GM18507 (cell line): ENCODE data around the gene CHI3L1.
A peak's percentile ranks its signal among the peaks of the same experiment; 100 is the strongest.

Source experiments
- DNase-seq: peaks from one replicate; pipeline ENCODE4 v3.0.0; 2011; ENCODE audit warnings: low read depth; ENCODE audit not compliant: insufficient read length; ENCODE audit errors: extremely low spot score
- FAIRE-seq: peaks from 2 replicates; lab custom pipeline; 2011; peaks lifted over from hg19 to GRCh38; lab: Jason Lieb, UNC

The CHI3L1 gene

GRCh38 chr1:203184467-203184866, 2.0 kb downstream of the CHI3L1 start:
- FAIRE-seq: no peak
- DNase-seq: no peak

- DNase-seq: no peak
- FAIRE-seq: no peak
Measured at GRCh38 chr1:203183828-203184227, 2.7 kb downstream of the CHI3L1 start.

DNA sequence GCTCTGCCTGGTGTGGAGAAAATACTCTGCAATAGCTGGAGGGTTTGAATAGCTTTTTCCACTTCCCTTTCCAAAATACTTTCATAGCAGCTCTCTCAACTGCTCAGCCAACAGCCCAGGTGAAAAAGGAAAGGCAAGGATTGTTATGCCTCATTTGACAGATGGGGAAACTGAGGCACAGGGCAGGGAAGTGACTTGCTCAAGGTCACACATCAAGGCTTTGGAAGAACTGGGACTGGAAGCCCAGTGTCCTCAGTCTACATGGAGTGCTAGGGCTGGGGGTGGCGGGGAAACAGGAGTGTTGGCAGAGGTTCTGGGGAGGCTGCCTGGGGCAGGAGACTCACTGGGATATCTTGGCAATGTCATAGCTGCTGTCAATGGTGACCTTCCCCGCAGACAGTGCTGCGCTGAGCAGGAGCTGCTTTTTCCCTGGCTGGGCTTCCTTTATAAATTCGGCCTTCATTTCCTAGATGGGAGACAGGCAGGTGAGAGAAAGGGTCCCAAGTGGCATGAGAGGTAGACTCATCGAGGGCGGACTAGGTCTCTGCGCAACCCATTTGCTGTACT, 4.0 kb downstream of the CHI3L1 start:
- DNase-seq (no peak), FAIRE-seq (no peak)

DNA sequence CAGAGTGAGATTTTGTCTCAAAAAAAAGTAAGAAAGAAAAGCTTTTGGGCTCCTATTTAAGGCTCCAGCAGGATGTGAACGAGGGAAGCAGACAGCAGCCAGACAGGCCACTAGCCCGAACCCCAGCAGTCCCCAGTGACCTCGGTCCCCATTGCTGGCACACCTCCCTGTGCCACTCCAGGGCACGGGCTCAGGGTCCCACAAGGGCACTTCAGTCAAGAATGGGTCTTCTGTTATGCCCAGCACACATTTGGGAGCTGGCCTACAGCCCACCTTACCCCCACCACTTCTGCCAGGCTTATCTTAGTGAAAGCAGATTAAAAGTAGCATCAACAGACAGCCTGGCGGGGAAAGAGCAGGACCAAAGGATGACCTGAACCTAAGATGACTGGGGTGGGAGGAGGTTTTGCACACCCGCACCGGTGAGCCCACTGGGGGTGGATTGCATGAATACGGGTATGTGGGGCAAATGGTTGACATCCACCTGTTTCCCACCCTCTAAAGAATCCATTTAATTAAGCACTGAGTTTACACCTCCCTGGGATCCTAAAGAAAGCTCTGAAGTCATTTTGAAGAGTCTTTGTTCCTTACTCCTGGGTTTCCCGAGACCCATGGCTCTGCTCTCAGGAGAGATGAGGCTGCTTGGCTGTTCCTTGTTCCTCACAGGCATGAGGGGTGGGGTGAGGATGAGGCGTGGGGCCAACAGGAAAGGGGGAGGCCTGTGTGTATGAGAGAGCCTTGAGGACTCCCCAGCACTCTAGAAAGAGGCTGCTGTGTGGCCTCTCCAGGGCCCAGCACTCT, 4.7 kb downstream of the CHI3L1 start:
- DNase-seq (no peak), FAIRE-seq (no peak)

- peak; percentile 42 for FAIRE-seq
Measured at GRCh38 chr1:203180611-203181330, 5.7 kb downstream of the CHI3L1 start.

GRCh38 chr1:203179667-203180005, 6.9 kb downstream of the CHI3L1 start:
- no peak for FAIRE-seq
- DNase-seq: no peak

More at GRCh38 chr1:203180611-203181330, 5.7 kb downstream of the CHI3L1 start:
- DNase-seq: no peak

- FAIRE-seq: no peak
- no peak for DNase-seq
Measured at GRCh38 chr1:203178821-203179666, 7.5 kb downstream of the CHI3L1 start.

DNA sequence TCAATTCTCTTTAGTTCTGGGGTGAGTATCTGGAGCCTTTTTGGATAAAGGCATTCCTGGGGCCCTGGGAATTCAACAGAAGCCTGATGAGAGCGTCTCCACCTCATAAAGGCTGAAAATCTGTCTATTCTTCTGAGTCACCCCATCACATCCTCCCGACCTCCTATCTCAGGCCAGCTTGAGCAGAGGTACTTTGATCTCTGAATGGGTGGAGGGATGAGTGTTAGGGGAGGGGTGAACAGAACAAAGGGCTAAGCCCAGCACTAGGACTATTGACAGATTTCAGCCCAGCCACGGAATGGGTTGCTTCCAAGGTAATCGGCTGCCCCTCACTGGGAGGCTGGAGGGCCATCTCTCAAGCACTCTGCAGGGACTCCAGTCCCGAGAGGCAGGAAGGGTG, 8.4 kb downstream of the CHI3L1 start:
- FAIRE-seq: no peak
- no peak for DNase-seq

GRCh38 chr1:203177470-203178039, 8.9 kb downstream of the CHI3L1 start:
- DNase-seq (no peak), FAIRE-seq (no peak)

- FAIRE-seq: no peak
- DNase-seq: no peak
Measured at GRCh38 chr1:203177036-203177405, 9.5 kb downstream of the CHI3L1 start.

DNA sequence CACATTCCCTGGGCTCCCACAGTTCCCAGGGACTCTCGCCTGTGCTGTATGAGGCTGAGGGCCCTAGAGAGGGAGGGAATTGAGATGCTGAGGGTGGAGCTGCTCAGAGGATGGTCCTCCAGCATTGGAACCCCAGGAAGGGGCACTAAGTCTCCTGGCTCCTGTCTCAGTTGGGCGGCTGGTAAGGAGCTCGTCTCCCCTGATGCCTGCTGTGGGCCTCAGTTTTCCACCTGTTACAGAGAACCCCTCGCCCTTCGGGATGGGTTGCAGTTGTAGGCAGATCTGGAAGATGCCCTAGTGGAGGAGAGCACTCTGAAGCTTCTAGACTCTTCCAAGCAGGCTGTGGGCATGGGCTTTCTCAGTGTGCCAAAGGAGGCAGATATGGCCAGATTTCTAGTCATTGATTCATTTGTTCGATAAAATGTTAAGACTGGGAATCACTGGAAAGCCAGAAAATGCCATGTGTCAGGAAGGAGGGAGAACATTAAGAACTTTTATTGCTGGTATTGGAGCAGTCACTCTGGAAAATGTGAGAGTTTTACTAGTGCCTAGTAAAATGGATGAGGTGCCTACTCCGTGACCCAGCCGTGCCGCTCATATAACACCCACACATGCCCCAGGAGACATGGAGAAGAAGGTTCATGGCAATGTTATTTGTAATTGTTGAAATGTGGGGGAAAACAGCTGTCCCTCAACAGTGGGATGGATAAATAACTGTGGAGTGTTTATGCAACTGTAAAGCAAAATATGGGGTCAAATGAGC, 10.1 kb downstream of the CHI3L1 start:
- DNase-seq (no peak), FAIRE-seq (no peak)

DNA sequence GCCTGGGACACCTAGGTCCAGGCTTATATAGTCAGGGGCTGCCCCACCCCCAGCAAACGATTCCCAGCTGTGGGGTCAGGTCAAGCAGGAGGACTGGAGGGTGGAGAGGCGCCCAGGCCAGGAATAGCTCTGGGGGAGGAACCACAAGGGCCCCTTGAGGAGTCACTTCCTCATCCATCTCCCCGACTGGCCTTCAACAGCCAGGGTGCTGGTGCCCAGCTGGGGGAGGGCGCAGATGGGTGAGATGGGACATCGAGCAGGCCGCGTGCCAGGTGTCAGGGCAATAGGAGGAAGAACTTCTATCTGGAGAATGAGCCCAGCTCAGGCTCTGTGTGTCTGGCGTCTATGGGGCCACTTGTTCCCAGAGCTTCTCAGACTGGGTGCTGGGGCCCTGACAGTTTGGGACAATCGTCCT, 10.7 kb downstream of the CHI3L1 start:
- DNase-seq: no peak
- peak; percentile 5 for FAIRE-seq

GRCh38 chr1:203175237-203175826, 11.2 kb downstream of the CHI3L1 start, which contains the start of gene MYBPH:
MYBPH (minus strand) TSS chr1:203175826; CDS start chr1:203175755, 71 bp downstream.
- no peak for DNase-seq
- FAIRE-seq: no peak

DNA sequence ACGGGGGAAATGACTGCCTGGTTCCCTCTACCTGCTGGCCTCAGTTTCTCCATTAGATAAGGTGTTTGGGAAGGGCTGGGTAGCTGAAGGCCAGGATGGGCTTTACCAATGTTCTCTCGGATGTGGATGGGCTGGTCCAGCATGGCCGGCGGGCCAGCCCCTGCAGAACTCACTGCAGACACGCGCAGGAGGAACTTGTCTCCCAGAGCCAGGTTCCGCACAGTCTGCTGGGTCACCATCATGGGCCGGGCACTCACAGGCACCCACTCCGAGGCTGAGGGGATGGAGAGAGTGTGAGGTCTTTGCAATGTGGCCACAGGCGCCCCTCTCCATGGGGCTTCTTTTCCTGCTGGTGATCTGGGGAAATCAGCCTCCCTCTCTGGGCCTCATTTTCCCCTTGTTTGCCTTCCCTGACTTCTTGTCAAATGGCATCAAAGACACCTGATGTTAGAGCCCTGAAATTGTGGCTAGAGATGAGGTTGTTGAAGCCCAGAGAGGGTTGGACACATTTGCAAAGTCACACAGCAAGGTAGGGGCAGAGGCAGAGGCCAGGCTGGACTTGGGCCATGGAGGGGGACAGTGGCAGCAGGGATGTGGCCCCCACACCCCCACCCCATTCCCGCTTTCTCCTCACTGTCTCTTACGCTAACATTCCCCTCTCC, 12.0 kb downstream of the CHI3L1 start:
- no peak for DNase-seq
- no peak for FAIRE-seq

- FAIRE-seq (peak; percentile 96), DNase-seq (peak; percentile 81)
Measured at GRCh38 chr1:203173566-203173965, 12.9 kb downstream of the CHI3L1 start.

- DNase-seq (no peak), FAIRE-seq (no peak)
Measured at GRCh38 chr1:203173011-203173555, 13.4 kb downstream of the CHI3L1 start.

DNA sequence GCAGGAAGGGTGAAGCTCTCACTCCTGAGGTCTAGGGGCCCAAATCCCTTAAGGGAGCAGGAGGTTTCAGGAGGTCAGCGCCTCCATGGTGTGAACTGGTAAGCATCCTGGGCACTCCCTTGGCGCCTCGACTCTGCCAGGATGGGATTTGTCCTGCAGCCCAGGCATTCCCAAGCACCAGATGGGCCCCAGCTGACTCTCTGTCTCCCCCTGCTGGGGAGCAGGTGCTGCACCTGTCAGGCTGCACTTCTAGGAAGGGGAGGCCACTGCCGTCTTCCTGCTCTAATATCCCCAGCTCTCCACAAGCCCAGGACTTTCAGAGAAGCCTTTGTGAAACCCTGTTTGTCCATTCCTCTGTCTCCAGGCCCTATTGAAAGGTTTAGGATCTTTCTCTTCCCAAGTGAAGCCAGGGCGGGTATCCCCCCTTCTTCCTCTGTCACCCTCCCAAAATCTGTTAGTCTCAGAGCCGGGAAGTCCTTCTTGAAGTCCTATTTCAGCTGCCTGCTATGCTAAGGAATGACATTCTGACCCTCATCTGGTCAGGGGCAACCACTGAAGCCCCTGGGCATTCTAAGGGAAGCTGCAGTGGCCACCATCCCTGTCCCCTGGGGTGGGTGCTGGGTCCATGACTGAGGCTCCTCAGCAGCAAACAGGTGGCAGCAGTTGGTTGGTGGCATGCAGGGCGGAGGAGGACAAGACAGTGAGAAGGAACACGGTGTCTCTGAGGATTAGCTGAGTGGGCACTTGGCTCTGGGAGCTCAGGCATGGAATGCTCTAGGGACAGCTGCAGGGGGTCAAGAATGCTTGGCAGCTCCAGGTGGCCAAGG, 14.1 kb downstream of the CHI3L1 start:
- peak; percentile 67 for FAIRE-seq
- peak; percentile 54 for DNase-seq
